22Rv1 (cell line): ENCODE measurements around the gene SLC43A2.

Source experiments
- H3K27ac ChIP-seq: fragments of 450-650 bp; 2 replicates; pipeline ENCODE4 v1.5.1; 2017
- CTCF ChIP-seq: fragments of 450-650 bp; IDR thresholded peaks from 2 replicates; pipeline ENCODE4 v1.5.1; 2017; ENCODE audit warnings: mild to moderate bottlenecking
- ZFX ChIP-seq: fragments of 450-650 bp; IDR thresholded peaks from 2 replicates; pipeline ENCODE4 v1.6.1; 2017; ENCODE audit warnings: antibody characterized with exemption, borderline replicate concordance

The SLC43A2 gene

GRCh38 chr17:1548032-1548431 is 80.6 kb downstream of the SLC43A2 start:
- H3K27ac ChIP-seq, result no peak overlapping the region

GRCh38 chr17:1546292-1546922 is 82.2 kb downstream of the SLC43A2 start:
- H3K27ac ChIP-seq, result no peak overlapping the region

More at GRCh38 chr17:1548032-1548431, 80.6 kb downstream of the SLC43A2 start:
- TF ChIP-seq ZFX (no peak), CTCF (no peak)

GRCh38 chr17:1545618-1546017 is 83.0 kb downstream of the SLC43A2 start:
- no peak overlapping the region for H3K27ac ChIP-seq
- TF ChIP-seq ZFX (no peak), CTCF (no peak)

More at GRCh38 chr17:1546292-1546922, 82.2 kb downstream of the SLC43A2 start:
- TF ChIP-seq ZFX (no peak), CTCF (no peak)

- no peak overlapping the region for H3K27ac ChIP-seq
- TF ChIP-seq ZFX (no peak), CTCF (no peak)
Measured at GRCh38 chr17:1542316-1542715, 86.3 kb downstream of the SLC43A2 start.

- TF ChIP-seq ZFX, result no peak
- no peak for TF ChIP-seq CTCF
- no peak overlapping the region for H3K27ac ChIP-seq
Measured at GRCh38 chr17:1541367-1541904, 87.2 kb downstream of the SLC43A2 start.

- TF ChIP-seq CTCF, result no peak
- TF ChIP-seq ZFX, result no peak
- H3K27ac ChIP-seq, result no peak overlapping the region
Measured at GRCh38 chr17:1539811-1540210, 88.8 kb downstream of the SLC43A2 start.

GRCh38 chr17:1535737-1536136 is 92.9 kb downstream of the SLC43A2 start:
- H3K27ac ChIP-seq, result no peak overlapping the region
- no peak for TF ChIP-seq CTCF
- TF ChIP-seq ZFX, result no peak
